ENCODE results near the gene DYDC1. TPM values are rescaled to one million over a fixed set of nuclear protein-coding genes. Genes with fewer than 3 reads are reported as not detected.

The DYDC1 gene
- polyA plus RNA-seq, 1 of the 3 experiments (the other 2 are of a cell fraction) = not detected

GRCh38 chr10:80321183-80321582, 35.4 kb downstream of the DYDC1 start:
- H3K36me3 ChIP-seq (replicated peaks in 1 of 2; ENCODE audit: control insufficient read depth in 1 of 2, insufficient read depth in 2 of 2, low read length in 1 of 2) = no peaks in the 10 kb centered on the region
- H3K4me1 ChIP-seq (ENCODE audit: control insufficient read depth in 1 of 2, insufficient read depth in 2 of 2, low read depth in 1 of 2, low read length in 1 of 2) = no peaks in the 10 kb centered on the region
- H3K27ac ChIP-seq (ENCODE audit: low read depth in 2 of 2, low read length in 1 of 2) = no peak overlapping the region
- CTCF ChIA-PET = no interaction called here
- no peaks in the 10 kb centered on the region for H3K79me2 ChIP-seq (ENCODE audit: insufficient read depth)
- DNase-seq = no peak
- no peaks in the 10 kb centered on the region for H3K27me3 ChIP-seq (ENCODE audit: insufficient read depth)
- no peak overlapping the region for H2AFZ ChIP-seq (ENCODE audit: low read depth)
- no peaks in the 10 kb centered on the region for H3K9me3 ChIP-seq
- no peaks in the 10 kb centered on the region for H3F3A ChIP-seq (replicated peaks; ENCODE audit: insufficient read depth)
- no peaks in the 10 kb centered on the region for H3K9me2 ChIP-seq
- H4K20me1 ChIP-seq (ENCODE audit: insufficient read depth) = no peaks in the 10 kb centered on the region
- no peak overlapping the region for H3K9ac ChIP-seq
- 74% methylated on average over 5 of the region's 5 CpGs for WGBS (ENCODE audit: low lambda C conversion rate)
- POLR2A ChIA-PET = no interaction called here
- H3K4me2 ChIP-seq = no peak overlapping the region
- TF ChIP-seq MEF2A (IDR thresholded peaks at IDR 0.05; ENCODE audit: borderline replicate concordance, low read depth) (no peak), SIN3A (IDR thresholded peaks at IDR 0.05; ENCODE audit: borderline replicate concordance, low read depth, low read length) (no peak), CTCF (IDR thresholded peaks at IDR 0.05) (no peak), TEAD4 (IDR thresholded peaks at IDR 0.05; ENCODE audit: borderline replicate concordance, insufficient read depth) (no peak), PBX3 (IDR thresholded peaks at IDR 0.05) (no peak), FOXM1 (IDR thresholded peaks at IDR 0.05; ENCODE audit: low read depth) (no peak), GATA2 (CRISPR knock-in tag; IDR thresholded peaks at IDR 0.05) (no peak), SMC3 (IDR thresholded peaks at IDR 0.05; ENCODE audit: low read depth, low read length) (no peak), JUND (IDR thresholded peaks at IDR 0.05) (no peak), FOSL2 (IDR thresholded peaks at IDR 0.05; ENCODE audit: borderline replicate concordance, low read depth) (no peak), EP300 (IDR thresholded peaks at IDR 0.05; ENCODE audit: borderline replicate concordance in 1 of 2, low read depth in 1 of 2, low read length in 1 of 2) (no peak), YY1 (IDR thresholded peaks at IDR 0.05; ENCODE audit: low read depth) (no peak), POLR2AphosphoS5 (IDR thresholded peaks at IDR 0.05; ENCODE audit: low read depth, low read length) (no peak), NFIC (IDR thresholded peaks at IDR 0.05; ENCODE audit: borderline replicate concordance) (no peak), IRF3 (IDR thresholded peaks at IDR 0.05; ENCODE audit: low read depth, low read length) (no peak), RXRA (IDR thresholded peaks at IDR 0.05; ENCODE audit: borderline replicate concordance, low read depth) (no peak), EZH2phosphoT487 (IDR thresholded peaks at IDR 0.05; ENCODE audit: borderline replicate concordance, low read depth) (no peak)
- TF ChIP-seq, protein P1, sequence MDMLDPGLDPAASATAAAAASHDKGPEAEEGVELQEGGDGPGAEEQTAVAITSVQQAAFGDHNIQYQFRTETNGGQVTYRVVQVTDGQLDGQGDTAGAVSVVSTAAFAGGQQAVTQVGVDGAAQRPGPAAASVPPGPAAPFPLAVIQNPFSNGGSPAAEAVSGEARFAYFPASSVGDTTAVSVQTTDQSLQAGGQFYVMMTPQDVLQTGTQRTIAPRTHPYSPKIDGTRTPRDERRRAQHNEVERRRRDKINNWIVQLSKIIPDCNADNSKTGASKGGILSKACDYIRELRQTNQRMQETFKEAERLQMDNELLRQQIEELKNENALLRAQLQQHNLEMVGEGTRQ (IDR thresholded peaks at IDR 0.05; ENCODE audit: borderline replicate concordance, low read depth, low read length) = no peak
- H3K4me3 ChIP-seq (ENCODE audit: low read depth in 2 of 2, low read length in 1 of 2) = no peak overlapping the region
